ENCODE results near the gene FHL2. TPM values are rescaled to one million over a fixed set of nuclear protein-coding genes. Genes with fewer than 3 reads are reported as not detected.
A peak's percentile ranks its signal among the peaks of the same experiment; 100 is the strongest.

The FHL2 gene
- total and polyA plus RNA-seq, 2 of the 13 experiments (the other 11 are each of a cell fraction or from before 2014, with no cell fraction given): 1.9 to 74.8 TPM

DNA sequence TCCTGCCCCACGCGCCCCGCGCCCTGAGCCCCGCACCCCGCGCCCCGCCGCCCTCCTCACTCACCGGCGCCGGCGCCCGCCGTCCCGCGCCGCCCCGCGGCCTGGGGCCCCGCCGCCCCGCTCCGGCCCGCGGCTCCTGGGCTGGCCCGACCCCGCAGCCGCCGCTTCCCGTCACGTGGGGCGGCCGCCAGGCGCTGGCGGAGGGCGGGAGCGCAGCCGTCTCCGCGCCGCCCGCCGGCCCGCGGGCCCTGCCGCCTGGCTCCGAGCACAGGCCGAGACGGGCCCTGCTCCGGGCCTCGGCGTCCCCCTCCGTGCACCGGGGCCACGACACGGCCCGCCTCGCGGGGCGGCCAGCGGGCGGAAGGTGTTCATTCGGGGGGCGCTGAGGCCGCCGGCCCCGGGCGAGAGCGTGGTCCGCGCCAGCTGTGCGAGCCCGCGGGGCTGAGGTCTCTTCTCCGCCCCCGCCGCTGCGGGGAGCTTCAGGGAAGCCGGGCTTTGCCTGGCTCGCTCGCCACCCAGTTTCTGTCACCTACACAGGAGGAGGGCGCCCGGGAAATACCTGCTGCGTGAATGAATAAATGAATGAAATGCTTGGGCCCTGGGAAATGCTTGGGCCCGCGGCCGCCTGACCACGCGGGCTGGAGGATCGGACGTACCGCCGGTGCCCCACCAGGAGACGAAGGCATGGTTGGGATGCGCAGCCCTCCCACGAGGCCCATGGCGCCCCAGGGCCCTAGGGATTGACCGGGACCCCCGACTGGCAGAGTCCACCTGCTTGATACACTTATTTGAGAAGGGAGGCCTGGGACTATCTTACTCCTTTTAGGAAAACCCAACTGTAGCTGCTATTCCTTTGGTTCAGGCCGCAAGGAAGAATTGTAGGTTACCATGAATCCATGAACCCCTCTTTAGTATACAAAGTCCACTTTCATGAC lies 69.0 kb downstream of the FHL2 start, which contains the start of gene TGFBRAP1 (continued):
- TF ChIP-seq AKNA (CRISPR knock-in tag; IDR thresholded peaks at IDR 0.05; ENCODE audit: borderline replicate concordance) (no peak), DDIT3 (CRISPR knock-in tag; IDR thresholded peaks at IDR 0.05) (no peak), TEAD3 (CRISPR knock-in tag; optimal IDR thresholded peaks at IDR 0.05; ENCODE audit: borderline replicate concordance) (no peak), ZNF703 (CRISPR knock-in tag; IDR thresholded peaks at IDR 0.05; ENCODE audit: borderline replicate concordance) (peak; percentile 49; the same call in 1 of the 2 replicates), ZNF737 (CRISPR knock-in tag; IDR thresholded peaks at IDR 0.05; ENCODE audit: borderline replicate concordance) (0 out of 2 replicates have a peak, but pooled peaks have one; percentile 49), ELF4 (CRISPR knock-in tag; IDR thresholded peaks at IDR 0.05; ENCODE audit: borderline replicate concordance) (no peak), ZNF652 (CRISPR knock-in tag; IDR thresholded peaks at IDR 0.05; ENCODE audit: borderline replicate concordance, low read depth) (no peak), AKAP8 (CRISPR knock-in tag; IDR thresholded peaks at IDR 0.05) (no peak), ZNF674 (CRISPR knock-in tag; IDR thresholded peaks at IDR 0.05; ENCODE audit: low read depth) (0 out of 2 replicates have a peak, but pooled peaks have one; percentile 24), REL (CRISPR knock-in tag; conservative IDR thresholded peaks at IDR 0.05) (no peak), CERS6 (CRISPR knock-in tag; IDR thresholded peaks at IDR 0.05) (no peak), ZNF234 (CRISPR knock-in tag; conservative IDR thresholded peaks at IDR 0.05) (no peak), ZZZ3 (CRISPR knock-in tag; IDR thresholded peaks at IDR 0.05; ENCODE audit: borderline replicate concordance) (no peak; the same call in 1 of the 2 replicates)
- TF ChIP-seq, protein P1, sequence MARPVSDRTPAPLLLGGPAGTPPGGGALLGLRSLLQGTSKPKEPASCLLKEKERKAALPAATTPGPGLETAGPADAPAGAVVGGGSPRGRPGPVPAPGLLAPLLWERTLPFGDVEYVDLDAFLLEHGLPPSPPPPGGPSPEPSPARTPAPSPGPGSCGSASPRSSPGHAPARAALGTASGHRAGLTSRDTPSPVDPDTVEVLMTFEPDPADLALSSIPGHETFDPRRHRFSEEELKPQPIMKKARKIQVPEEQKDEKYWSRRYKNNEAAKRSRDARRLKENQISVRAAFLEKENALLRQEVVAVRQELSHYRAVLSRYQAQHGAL (CRISPR knock-in tag; IDR thresholded peaks at IDR 0.05; ENCODE audit: not compliant biosample characterization): peak; percentile 38
- TF ChIP-seq, protein P2, sequence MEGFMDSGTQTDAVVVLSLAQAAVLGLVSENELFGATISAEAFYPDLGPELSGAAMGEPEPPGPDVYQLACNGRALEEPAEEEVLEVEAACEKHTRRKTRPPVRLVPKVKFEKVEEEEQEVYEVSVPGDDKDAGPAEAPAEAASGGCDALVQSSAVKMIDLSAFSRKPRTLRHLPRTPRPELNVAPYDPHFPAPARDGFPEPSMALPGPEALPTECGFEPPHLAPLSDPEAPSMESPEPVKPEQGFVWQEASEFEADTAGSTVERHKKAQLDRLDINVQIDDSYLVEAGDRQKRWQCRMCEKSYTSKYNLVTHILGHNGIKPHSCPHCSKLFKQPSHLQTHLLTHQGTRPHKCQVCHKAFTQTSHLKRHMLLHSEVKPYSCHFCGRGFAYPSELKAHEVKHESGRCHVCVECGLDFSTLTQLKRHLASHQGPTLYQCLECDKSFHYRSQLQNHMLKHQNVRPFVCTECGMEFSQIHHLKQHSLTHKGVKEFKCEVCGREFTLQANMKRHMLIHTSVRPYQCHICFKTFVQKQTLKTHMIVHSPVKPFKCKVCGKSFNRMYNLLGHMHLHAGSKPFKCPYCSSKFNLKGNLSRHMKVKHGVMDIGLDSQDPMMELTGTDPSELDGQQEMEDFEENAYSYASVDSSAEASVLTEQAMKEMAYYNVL (CRISPR knock-in tag; IDR thresholded peaks at IDR 0.05; ENCODE audit: borderline replicate concordance): no peak; the same call in 1 of the 2 replicates
- TF ChIP-seq, protein P3, sequence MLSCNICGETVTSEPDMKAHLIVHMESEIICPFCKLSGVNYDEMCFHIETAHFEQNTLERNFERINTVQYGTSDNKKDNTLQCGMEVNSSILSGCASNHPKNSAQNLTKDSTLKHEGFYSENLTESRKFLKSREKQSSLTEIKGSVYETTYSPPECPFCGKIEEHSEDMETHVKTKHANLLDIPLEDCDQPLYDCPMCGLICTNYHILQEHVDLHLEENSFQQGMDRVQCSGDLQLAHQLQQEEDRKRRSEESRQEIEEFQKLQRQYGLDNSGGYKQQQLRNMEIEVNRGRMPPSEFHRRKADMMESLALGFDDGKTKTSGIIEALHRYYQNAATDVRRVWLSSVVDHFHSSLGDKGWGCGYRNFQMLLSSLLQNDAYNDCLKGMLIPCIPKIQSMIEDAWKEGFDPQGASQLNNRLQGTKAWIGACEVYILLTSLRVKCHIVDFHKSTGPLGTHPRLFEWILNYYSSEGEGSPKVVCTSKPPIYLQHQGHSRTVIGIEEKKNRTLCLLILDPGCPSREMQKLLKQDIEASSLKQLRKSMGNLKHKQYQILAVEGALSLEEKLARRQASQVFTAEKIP (CRISPR knock-in tag; IDR thresholded peaks at IDR 0.05; ENCODE audit: borderline replicate concordance): no peak

Data from HepG2 (cell line).